GM19351 (cell line): ENCODE results near the gene TBL1X.
"Not testable (repeated sequence)": the region's sequence is repeated elsewhere in the genome, so short reads cannot be mapped to it uniquely, and the experiment has no call there.

Source experiments
- ATAC-seq: cut with Tn5 transposase; IDR thresholded peaks from one replicate; pipeline ENCODE4 v1.9.1; 2021; ENCODE audit warnings: mild to moderate bottlenecking, moderate library complexity; ENCODE audit not compliant: unreplicated experiment

Gene TBL1X

GRCh38 chrX:9533611-9534010 lies 68.8 kb downstream of the TBL1X start:
- no peak for ATAC-seq

GRCh38 chrX:9534686-9535085 lies 69.8 kb downstream of the TBL1X start:
- no peak for ATAC-seq

- no peak for ATAC-seq
Observed at GRCh38 chrX:9535101-9535500, 70.2 kb downstream of the TBL1X start.

GRCh38 chrX:9536156-9536555 lies 71.3 kb downstream of the TBL1X start:
- ATAC-seq: not testable (repeated sequence)

GRCh38 chrX:9537781-9538180 lies 72.9 kb downstream of the TBL1X start:
- ATAC-seq: no peak

- ATAC-seq: no peak
Observed at GRCh38 chrX:9538544-9539045, 73.7 kb downstream of the TBL1X start.

GRCh38 chrX:9539605-9540387 lies 74.9 kb downstream of the TBL1X start:
- no peak for ATAC-seq

- ATAC-seq: no peak
Observed at GRCh38 chrX:9542106-9542760, 77.4 kb downstream of the TBL1X start.

- no peak for ATAC-seq
Observed at GRCh38 chrX:9542761-9543111, 77.9 kb downstream of the TBL1X start.

- ATAC-seq: no peak
Observed at GRCh38 chrX:9555354-9555753, 90.5 kb downstream of the TBL1X start.

- no peak for ATAC-seq
Observed at GRCh38 chrX:9557091-9557490, 92.2 kb downstream of the TBL1X start.

GRCh38 chrX:9557521-9557920 lies 92.7 kb downstream of the TBL1X start:
- ATAC-seq: no peak

GRCh38 chrX:9558615-9559014 lies 93.8 kb downstream of the TBL1X start:
- no peak for ATAC-seq

GRCh38 chrX:9560219-9560618 lies 95.4 kb downstream of the TBL1X start:
- no peak for ATAC-seq

GRCh38 chrX:9561199-9561598 lies 96.3 kb downstream of the TBL1X start:
- no peak for ATAC-seq

GRCh38 chrX:9562851-9563250 lies 98.0 kb downstream of the TBL1X start:
- ATAC-seq: no peak

GRCh38 chrX:9566150-9566621 lies 101.3 kb downstream of the TBL1X start:
- ATAC-seq: no peak

- ATAC-seq: no peak
Observed at GRCh38 chrX:9569876-9570301, 105.0 kb downstream of the TBL1X start.

GRCh38 chrX:9573282-9574106 lies 108.6 kb downstream of the TBL1X start:
- peak; percentile 22 for ATAC-seq

- ATAC-seq: no peak
Observed at GRCh38 chrX:9576059-9576458, 111.2 kb downstream of the TBL1X start.

- no peak for ATAC-seq
Observed at GRCh38 chrX:9577555-9577954, 112.7 kb downstream of the TBL1X start.
